Small intestine (tissue), 7 donors: ENCODE data around the gene OLFM2. TPM values are rescaled to one million over a fixed set of nuclear protein-coding genes. Genes with fewer than 3 reads are reported as not detected.
"Not testable (repeated sequence)": the region's sequence is repeated elsewhere in the genome, so short reads cannot be mapped to it uniquely, and the experiment has no call there.

Experiments used
- DNase-seq, 2 donors: peaks; one replicate each; pipeline versions ENCODE4 v3.0.0 to v3.0.0-alpha.2; 2013
- FAIRE-seq: peaks from 2 replicates; lab custom pipeline; 2012; peaks lifted over from hg19 to GRCh38; lab: Jason Lieb, UNC
- H3K27ac ChIP-seq, 3 donors: one replicate each; pipeline ENCODE4 v1.5.1; 2013; ENCODE audit warnings: low read length in 2 of 3, mild to moderate bottlenecking in 2 of 3, control low read depth in 1 of 3, inconsistent platforms in 1 of 3, low read depth in 1 of 3, moderate library complexity in 1 of 3
- H3K27me3 ChIP-seq, 3 donors: one replicate each; pipeline ENCODE4 v1.6.1; 2013; ENCODE audit warnings: low read length in 3 of 3, inconsistent platforms in 1 of 3; ENCODE audit not compliant: control insufficient read depth in 3 of 3, insufficient read depth in 3 of 3
- H3K36me3 ChIP-seq, 3 donors: one replicate each; pipeline ENCODE4 v1.6.1; 2013; ENCODE audit warnings: low read length in 3 of 3, inconsistent platforms in 1 of 3, low read depth in 1 of 3, mild to moderate bottlenecking in 1 of 3, moderate library complexity in 1 of 3; ENCODE audit not compliant: control insufficient read depth in 3 of 3, insufficient read depth in 2 of 3
- H3K4me1 ChIP-seq, 3 donors: one replicate each; pipeline ENCODE4 v1.6.1; 2013; ENCODE audit warnings: low read length in 2 of 3, inconsistent platforms in 1 of 3, low read depth in 1 of 3, mild to moderate bottlenecking in 1 of 3, moderate library complexity in 1 of 3; ENCODE audit not compliant: control insufficient read depth in 3 of 3, insufficient read depth in 2 of 3
- H3K4me3 ChIP-seq, 3 donors: one replicate each; pipeline ENCODE4 v1.5.1; 2013; ENCODE audit warnings: low read length in 3 of 3, control low read depth in 1 of 3, inconsistent platforms in 1 of 3, low read depth in 1 of 3, mild to moderate bottlenecking in 1 of 3, moderate library complexity in 1 of 3
- H3K9me3 ChIP-seq, 2 donors: one replicate each; pipeline ENCODE4 v1.6.1; 2013; ENCODE audit warnings: low read depth in 1 of 2, low read length in 1 of 2; ENCODE audit not compliant: control insufficient read depth in 2 of 2, insufficient read depth in 1 of 2
- WGBS, 3 donors: extraction: QIAGEN DNeasy Blood & Tissue Kit; methylation state at CpG; one replicate each; pipeline ENCODE4 v1.1.7; 2013; 5-methylcytosine and 5-hydroxymethylcytosine counted together
- polyA plus RNA-seq, 4 donors: library from polyadenylated mRNA; stranded (reverse) in 3 of 4; unstranded in 1 of 4; fragments of 200-250 nt in 3 of 4; fragments of 120-200 nt in 1 of 4; gene quantifications; one replicate each; pipeline versions ENCODE4 v1.2.1 to v1.2.3, GENCODE V29; 2013
- donor health status: healthy with polysubstance abuse.
- donor health status: control.
- donor health status: control.
- donor health status: Bipolar disorder and iron deficiency.
- donor health status: healthy.

OLFM2 gene
- polyA plus RNA-seq, 4 donors = 0.45 to 8.4 (median 1.9) TPM

DNA sequence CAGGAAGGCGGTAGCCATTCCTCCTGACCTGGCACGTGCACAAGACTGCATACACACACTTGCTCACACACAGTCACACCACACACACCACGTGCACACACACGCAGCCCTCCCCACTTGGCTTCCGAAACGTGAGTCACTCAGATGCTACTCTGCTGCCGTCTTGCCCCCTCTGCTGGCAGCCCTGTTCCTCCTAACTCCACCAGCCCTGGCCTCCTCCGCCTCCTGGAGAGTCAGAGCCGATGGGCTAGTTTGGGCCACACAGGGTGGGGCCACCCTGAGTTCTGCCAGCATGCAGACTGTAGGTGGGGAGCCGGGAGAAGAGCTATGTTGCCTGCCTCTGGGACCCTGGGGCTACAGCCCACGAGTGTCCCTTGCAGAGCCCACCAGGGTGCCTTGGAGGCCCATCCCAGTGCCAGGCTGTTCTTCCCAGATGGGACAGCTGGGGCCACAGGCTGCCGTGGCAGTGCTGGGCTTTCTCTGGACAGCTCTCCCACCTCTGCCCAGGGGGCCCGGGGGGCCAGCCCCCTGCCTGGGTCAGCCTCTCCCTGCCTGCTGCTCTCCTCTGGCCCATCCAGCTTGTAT lies 89.1 kb downstream of the OLFM2 start:
- no peaks in the 10 kb centered on the region for H3K4me1 ChIP-seq
- WGBS, 3 donors = 67 to 77% (median 67%) methylated on average over 12 to 13 of the region's 13 CpGs
- H3K27ac ChIP-seq = no peak overlapping the region
- FAIRE-seq = no peak
- H3K27me3 ChIP-seq = no peaks in the 10 kb centered on the region
- H3K4me3 ChIP-seq = no peak overlapping the region
- H3K9me3 ChIP-seq = peaks cover 0 to 4% of the 10 kb centered on the region in 2 donors
- peak in 1 of 2 donors; percentile 14 for DNase-seq
- H3K36me3 ChIP-seq = peaks cover 8 to 80% (median 11%) of the 10 kb centered on the region in 3 donors

DNA sequence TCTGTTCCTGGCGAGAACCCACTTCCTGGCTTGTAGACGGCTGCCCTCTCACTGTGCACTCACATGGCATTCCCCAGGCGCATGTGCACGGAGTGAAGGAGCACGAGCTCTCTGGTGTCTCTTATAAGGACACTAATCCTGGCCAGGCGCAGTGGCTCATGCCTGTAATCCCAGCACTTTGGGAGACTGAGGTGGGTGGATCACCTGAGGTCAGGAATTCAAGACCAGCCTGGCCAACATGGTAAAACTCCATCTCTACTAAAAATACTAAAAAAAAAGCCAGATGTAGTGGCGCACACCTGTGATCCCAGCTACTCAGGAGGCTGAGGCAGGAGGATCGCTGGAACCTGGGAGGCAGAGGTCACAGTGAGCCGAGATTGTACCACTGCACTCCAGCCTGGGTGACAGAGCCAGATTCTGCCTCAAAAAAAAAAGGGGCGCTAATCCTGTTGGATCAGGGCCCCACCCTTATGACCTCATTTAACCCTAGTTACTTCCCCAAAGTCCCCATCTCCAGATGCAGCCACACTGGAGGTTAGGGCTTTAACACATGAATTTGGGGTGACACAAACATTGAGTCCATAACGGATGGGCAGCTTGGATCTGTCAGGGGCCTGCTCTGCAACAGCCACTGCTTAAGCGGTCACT lies 92.6 kb downstream of the OLFM2 start:
- not testable (repeated sequence) for H3K4me3 ChIP-seq, H3K27me3 ChIP-seq, DNase-seq, H3K4me1 ChIP-seq, FAIRE-seq, H3K27ac ChIP-seq, H3K9me3 ChIP-seq
- WGBS, 3 donors = 96 to 97% (median 96%) methylated on average over 12 of the region's 12 CpGs
- H3K36me3 ChIP-seq = peaks cover 1 to 87% (median 17%) of the 10 kb centered on the region in 3 donors

DNA sequence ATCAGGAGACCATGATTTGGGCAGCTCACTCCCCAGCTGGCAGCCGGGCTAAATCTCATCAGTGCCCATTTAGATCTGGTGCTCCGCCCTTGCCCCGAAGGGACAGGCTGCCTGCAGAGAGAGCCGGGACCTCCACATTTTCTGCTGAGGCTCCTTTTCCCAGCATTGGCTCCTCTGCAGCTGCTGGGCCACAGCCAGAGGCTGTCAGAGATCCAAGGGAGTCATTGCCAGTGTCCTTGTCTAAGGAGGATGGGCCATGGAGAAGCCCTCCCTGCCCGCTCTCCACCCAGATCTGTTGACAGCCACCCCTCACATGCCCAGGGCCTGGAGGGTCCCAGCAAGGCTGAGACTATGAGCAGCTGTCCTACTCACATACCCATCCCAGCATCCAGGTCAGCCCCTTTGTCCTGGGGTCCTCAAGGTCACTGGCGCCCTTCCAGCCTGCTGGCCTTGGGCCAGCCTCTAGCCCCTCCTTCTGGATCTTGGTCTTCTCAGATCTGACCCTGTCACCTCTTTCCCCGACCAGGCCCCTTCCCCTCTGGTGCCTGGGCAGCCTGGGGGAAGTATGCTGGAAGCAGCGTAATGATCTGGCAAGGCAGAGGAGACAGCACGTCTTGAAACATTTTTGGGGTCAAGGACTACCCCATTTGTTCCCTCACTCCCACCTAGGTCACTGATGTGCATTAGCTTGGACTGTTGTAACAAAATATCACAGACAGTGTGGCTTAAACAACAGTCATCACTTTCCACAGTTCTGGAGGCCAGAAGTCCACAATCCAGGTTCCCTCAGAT lies 93.3 kb downstream of the OLFM2 start:
- Histone ChIP-seq H3K9me3 (peaks cover 0 to 4% of the 10 kb centered on the region in 2 donors), H3K4me3 (no peak overlapping the region), H3K36me3 (peaks cover 0 to 87% (median 19%) of the 10 kb centered on the region in 3 donors), H3K27me3 (no peaks in the 10 kb centered on the region), H3K27ac (no peak overlapping the region), H3K4me1 (no peaks in the 10 kb centered on the region)
- FAIRE-seq = no peak
- no peak for DNase-seq
- WGBS, 3 donors = 89 to 99% (median 98%) methylated on average over 9 of the region's 9 CpGs

DNA sequence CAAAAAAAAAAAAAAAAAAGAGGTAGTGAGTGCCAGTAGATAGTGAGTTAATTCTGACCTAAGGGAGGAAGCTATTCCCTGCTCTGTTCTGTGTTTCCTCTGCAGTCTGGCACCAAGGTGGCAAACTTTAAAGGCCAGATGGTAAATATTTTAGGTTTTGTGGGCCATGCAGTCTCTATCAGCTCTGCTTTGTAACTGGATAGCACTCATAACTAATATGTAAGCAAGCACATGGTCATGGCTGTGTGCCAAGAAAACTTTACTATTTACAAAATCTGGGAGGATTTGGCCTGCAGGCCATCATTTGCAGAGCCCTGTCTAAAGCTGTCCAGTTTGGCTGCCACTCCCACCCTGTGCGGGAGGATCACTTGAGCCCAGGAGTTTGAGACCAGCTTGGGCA lies 96.9 kb downstream of the OLFM2 start:
- DNase-seq (no peak), FAIRE-seq (no peak)
- H3K4me3 ChIP-seq = no peak overlapping the region
- H3K27ac ChIP-seq = no peak overlapping the region
- H3K36me3 ChIP-seq = peaks cover 0 to 64% (median 15%) of the 10 kb centered on the region in 3 donors
- WGBS, 3 donors = 79 to 91% (median 89%) methylated on average over 1 of the region's 1 CpG
- H3K9me3 ChIP-seq = peaks cover 0 to 4% of the 10 kb centered on the region in 2 donors
- H3K4me1 ChIP-seq = peaks cover 0 to 8% (median 3%) of the 10 kb centered on the region in 3 donors
- no peaks in the 10 kb centered on the region for H3K27me3 ChIP-seq

DNA sequence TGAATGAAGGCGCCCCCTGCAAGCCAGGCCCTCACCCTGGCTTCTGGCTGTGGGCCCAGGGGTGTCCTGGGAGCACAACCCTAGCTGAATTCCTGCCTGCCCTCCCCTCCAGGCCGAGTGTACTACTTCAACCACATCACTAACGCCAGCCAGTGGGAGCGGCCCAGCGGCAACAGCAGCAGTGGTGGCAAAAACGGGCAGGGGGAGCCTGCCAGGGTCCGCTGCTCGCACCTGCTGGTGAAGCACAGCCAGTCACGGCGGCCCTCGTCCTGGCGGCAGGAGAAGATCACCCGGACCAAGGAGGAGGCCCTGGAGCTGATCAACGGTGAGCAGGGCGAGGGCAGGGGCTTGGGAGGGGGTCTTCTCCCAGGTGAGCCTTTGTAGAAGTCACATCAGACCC lies 98.0 kb downstream of the OLFM2 start:
- H3K4me3 ChIP-seq = no peak overlapping the region
- peaks cover 0 to 53% (median 15%) of the 10 kb centered on the region in 3 donors for H3K36me3 ChIP-seq
- 95 to 97% (median 96%) methylated on average over 15 of the region's 15 CpGs for WGBS, 3 donors

DNA sequence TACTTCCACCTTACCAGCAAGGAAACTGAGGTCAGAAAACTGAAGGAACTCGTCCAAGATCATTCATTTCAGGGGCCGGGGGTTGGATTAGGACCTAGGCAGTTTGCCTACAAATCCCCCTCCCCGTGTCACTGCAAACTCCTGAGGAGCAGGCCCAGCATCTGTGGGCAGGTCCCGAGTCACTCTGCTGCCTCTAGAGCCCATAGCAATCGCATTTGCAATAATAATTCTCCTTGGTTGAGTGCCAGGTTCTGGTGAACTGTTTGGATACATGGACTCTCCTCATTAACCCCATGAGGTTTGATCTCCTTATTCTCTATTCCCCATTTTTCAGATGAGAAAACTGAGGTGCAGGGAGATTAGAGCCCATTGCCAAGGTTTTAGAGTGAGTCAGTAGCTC lies 100.3 kb downstream of the OLFM2 start:
- WGBS, 3 donors = 1 to 8% (median 4%) methylated on average over 5 of the region's 5 CpGs

More for the DNA sequence above, 98.0 kb downstream of the OLFM2 start:
- Histone ChIP-seq H3K9me3 (peaks cover 0 to 1% of the 10 kb centered on the region in 2 donors), H3K4me1 (peaks cover 0 to 8% (median 3%) of the 10 kb centered on the region in 3 donors), H3K27me3 (no peaks in the 10 kb centered on the region), H3K27ac (no peak overlapping the region)
- FAIRE-seq (no peak), DNase-seq (no peak)

DNA sequence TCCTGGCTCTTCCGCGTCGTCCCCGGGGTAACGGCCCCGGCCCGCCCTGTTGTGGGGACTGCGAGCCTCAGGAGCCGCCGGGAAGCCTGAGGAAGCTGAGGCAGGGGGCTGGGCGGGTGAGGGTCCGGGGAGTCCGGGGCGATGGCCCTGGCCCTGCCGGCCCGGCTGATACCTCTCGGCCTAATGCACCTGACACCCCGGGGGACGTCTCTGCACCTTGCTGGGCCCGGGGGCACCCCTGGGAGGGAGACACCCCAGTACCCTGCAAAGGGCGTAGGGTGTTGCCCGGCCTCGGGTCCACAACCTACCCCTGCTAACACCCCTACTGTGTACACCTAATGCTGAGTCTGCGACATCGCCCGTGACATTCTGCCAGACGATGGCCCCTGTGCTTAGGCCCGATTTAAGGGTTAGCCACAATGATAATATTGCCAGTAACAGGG lies 100.8 kb downstream of the OLFM2 start:
- Histone ChIP-seq H3K4me3 (peak overlapping the region; percentile 68 to 89 (median 76)), H3K9me3 (no peaks in the 10 kb centered on the region), H3K4me1 (peaks cover 0 to 8% (median 3%) of the 10 kb centered on the region in 3 donors), H3K36me3 (peaks cover 0 to 26% (median 2%) of the 10 kb centered on the region in 3 donors), H3K27ac (peak overlapping the region in 1 of 3 donors; percentile 8), H3K27me3 (no peaks in the 10 kb centered on the region)
- 1 to 2% (median 1%) methylated on average over 16 to 28 of the region's 28 CpGs for WGBS, 3 donors
- FAIRE-seq = no peak
- no peak for DNase-seq

More for the DNA sequence above, 100.3 kb downstream of the OLFM2 start:
- peak in 1 of 2 donors; percentile 31 for DNase-seq
- peaks cover 0 to 30% (median 2%) of the 10 kb centered on the region in 3 donors for H3K36me3 ChIP-seq
- peak overlapping the region in 2 of 3 donors; percentile 68 to 76 for H3K4me3 ChIP-seq
- FAIRE-seq = no peak
- no peaks in the 10 kb centered on the region for H3K27me3 ChIP-seq
- H3K9me3 ChIP-seq = no peaks in the 10 kb centered on the region
- no peak overlapping the region for H3K27ac ChIP-seq
- H3K4me1 ChIP-seq = peaks cover 0 to 8% (median 3%) of the 10 kb centered on the region in 3 donors
